ENCODE results near the gene SLC19A1.
"Not testable (repeated sequence)": the region's sequence is repeated elsewhere in the genome, so short reads cannot be mapped to it uniquely, and the experiment has no call there.

Gene SLC19A1

DNA sequence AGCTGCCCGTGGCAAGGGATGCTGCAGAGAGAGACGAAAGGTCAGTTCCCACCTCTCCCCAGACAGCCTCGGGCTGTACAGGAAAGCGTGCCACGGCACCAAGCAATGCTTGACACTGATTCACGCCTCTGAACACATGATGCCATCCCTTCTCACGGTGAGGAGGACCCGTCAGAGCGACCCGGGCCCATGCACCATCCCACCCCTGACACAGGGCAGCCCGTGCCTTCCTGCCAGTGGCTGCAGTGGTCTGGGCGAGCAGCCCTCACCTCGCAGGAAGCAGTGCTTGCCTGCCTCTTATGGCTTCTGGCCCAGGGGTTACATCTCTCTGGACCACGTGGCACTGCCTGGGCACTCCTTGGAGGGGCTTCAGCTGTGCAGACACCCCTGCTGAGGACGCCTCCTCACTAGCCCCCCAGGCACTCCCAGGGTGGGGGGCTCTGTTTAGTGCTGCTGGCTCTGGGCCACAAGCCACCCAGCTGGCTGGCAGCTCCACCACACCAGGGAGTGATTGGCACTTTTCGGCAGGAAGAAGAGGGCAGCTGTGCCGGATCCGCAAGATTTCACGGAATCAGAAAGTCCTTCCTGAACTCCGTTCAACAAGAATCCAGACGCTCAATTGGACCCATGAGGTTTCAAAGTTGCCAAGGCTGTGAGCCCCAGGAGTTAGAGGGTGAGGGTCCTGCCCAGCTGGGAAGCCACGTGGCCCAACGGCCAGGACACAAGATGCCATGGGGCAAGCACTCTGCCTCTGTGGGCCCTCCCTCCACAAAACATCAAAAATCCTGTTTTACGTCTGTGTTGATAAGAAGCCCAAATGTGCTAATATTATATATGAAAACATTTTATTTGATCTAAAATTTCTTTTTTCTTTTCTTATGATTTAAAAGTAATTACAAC, 34.8 kb upstream of the SLC19A1 start:
- no peak for DNase-seq (ENCODE audit: low read depth in 2 of 3, low spot score in 1 of 3)

DNA sequence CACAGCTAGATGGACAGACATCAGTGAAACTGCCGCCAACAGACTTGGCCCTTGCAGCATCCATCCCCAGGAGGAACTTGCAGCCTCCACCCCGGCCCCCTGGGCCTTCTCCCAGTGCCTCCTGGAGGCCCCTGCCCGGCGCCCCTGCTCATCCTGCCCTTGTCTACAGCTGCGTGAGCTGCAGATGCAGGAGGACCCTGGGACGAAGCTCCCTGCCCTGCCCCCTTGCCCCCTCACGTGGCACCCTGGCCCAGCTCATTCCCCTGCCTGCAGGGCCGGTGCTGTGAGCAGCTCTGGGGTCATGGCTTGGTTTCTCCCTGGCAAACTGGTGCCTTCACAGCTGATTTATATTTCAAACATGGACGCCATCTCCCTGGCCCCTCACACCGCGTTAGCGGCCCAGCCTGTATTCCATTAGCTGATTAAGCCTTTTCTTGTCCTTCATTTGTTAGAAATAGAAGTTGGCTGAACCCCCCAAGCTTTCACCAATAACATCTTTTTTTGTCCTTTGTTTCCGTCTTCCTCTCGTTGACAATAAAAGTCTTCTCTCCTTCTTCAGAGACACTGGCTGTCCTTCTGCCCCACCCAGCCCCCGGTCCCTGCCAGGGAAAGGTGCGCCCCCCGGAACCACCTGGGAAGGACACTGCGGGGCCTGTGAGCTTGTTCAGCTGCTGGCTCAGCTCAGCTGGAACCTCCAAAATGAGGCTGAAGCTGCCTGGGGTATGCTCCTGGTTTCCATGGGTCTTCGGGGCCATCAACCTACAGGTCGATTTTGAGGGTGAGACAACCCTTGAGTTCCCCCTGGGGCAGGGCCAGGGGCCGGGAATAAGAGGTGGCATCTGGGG, 34.0 kb upstream of the SLC19A1 start:
- DNase-seq (ENCODE audit: low read depth in 2 of 3, low spot score in 1 of 3): no peak

DNA sequence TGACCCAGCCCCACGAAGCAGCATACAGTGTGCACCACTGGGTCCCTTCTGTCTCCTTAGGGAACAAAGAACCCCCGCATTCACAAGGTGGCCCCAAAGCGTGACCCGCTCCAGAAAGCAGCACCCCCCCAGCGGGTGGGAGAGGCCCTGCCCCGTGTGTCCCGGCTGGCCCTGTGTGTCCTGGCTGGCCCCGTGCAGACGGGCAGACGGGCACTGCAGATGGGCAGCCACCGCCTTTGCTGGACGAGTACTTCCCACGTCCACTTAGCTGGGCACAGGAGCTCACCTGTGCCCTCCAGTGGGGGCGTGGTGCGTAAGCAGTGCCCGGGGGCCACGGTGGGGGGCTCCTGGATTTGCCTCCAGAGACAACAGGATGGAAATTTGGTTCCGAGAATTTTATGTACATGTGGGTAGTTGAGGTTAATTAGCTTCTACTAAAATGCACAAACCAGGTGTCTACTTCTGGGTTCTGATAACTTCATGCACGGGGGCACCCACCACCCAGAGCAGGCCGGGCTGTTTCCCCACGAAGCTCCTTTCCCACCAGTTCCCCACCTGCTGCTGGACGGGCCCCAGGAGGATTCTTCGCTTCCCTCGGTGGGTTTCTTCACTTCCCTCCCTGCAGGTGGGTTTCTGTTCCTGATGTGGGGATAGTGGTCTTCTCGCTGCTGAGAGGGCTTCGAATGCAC, 33.2 kb upstream of the SLC19A1 start:
- no peak for DNase-seq (ENCODE audit: low read depth in 2 of 3, low spot score in 1 of 3)

DNA sequence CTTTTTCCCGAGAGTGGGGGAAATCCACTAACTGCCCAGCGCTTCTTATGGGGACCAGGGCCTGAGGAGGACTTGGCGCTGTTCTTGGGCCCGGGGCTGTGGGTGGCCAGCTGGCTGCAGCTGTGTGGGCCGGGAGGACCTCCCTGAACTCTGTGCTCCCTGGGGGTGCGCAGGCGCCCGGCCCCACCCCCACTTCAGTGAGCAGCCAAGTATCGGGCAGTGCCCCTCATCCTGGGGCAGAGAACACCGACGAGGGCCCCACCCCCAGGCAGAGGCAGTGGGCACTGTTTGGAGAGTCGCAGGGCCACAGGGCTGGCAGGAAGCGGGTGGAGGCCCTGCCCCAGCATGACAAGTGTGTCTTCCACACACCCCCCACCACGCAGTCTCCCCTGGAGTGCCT, 32.5 kb upstream of the SLC19A1 start:
- DNase-seq (ENCODE audit: low read depth in 2 of 3, low spot score in 1 of 3): no peak

DNA sequence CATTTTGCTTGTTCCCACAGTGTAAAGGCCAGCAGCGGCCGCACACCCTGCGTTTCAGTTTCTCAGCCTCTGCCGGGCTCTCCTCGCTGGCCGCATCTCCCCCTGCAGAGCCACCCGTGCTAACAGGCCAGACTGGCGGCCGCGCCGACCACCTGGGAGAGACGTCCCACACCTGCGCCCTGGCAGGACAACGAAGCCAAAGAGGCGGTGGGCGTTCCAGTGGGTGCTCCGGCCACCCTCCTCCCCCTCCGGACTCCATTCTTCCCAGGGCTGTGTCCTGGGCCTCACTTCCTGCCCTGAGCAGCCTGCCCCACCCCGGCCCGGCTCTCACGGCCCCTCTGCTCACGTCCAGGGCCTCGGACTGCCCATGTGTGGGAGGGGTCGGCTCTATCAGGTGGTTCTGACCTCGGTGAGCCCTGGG, 31.9 kb upstream of the SLC19A1 start:
- no peak for DNase-seq (ENCODE audit: low read depth in 2 of 3, low spot score in 1 of 3)

DNA sequence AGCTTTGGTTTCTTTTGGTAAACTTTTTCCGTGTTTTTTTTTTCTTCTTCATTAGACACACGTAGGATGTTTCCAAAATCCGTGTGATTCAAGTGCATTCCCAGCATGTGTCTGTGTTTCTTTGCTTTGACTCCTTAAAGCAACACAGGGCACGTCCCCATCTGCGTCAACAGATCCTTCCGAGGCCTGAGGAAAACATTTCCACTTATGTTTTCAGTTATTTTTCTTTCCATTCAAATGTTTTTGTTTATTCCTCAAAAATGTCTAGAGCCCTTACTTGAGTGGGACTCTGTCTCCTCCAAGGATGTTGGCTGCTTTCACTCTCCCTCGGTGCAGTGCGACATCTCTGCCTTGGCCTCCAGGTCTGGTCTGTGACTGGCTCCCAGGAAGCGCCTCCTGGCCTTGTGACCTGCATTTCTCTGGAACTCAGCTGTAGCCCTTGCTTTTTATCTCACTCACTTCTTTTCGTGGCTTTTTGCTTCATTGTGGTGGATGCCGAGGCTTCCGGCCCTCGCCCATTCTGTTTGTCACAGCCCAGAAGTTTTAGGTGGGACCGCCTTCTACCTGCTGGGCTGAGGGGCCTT, 31.3 kb upstream of the SLC19A1 start:
- DNase-seq (ENCODE audit: low read depth in 2 of 3, low spot score in 1 of 3): no peak

DNA sequence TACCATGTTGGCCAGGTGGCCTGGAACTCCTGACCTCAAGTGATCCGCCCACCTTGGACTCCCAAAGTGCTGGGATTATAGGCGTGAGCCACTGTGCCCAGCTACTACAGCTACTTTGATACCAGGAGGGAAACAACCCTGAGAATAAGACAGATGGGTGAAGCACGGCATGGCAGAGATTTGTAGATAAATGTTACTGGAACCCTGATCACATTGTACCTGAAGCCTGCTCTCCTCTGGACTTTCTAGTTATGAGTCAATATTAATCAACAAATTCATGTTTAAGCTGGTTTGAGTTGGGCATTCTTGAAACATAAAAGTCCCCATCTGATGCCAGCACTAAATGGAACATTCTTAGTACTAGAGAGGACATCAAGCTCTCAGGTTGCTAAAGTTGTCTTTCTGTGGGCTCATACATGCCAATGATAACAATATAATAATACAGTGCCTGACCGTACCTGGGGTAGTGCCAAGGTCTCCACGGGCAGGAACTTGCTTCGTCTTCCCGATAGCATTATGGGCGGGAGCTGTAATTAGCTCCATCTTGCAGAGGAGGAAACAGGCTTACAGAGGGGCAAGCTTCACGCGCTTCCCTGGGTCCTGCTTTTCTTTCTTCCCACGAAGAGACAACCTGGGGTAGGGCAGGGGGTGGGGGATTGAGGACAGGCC, 30.7 kb upstream of the SLC19A1 start:
- DNase-seq (ENCODE audit: low read depth in 2 of 3, low spot score in 1 of 3): no peak

DNA sequence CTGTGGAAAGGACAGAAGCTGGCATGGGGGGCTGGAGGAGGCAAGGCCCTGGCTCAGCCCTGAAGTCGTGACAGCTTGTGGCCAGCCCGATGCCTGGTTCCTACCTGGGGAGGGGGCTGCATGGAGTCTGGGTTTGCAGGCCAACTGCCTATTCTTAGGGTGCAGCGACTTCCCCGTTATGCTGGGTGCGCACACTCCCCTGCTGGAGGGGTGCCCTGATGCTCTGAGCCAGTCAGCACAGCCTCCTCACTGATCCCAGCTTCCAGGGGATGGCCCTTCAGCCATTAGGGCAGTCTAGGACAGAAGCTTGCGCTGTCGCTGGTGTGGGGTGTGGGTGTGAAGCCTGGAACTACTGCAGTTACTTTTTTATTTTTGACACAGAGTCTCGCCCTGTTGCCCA, 30.0 kb upstream of the SLC19A1 start:
- DNase-seq (ENCODE audit: low read depth in 2 of 3, low spot score in 1 of 3): no peak

DNA sequence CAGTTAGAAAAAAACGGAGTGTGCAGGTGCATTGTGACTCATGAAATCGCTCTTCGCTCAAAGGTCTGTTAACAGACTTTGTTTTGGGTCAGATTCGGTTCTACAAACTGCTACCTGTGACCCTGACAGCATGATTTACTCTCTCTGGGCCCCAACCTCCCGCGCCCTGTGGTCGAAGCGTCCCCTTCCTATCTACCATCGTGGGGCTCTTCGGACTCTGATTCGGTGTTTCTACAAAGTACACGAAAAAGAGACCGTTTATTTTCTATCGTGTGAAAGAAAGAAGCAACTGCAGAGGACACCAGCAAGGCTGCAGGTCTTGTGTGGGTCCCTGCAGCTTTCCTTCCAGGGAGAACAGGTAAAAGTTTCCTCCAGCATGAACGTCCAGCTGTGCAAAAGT, 29.4 kb upstream of the SLC19A1 start:
- DNase-seq (ENCODE audit: low read depth in 2 of 3, low spot score in 1 of 3): no peak

DNA sequence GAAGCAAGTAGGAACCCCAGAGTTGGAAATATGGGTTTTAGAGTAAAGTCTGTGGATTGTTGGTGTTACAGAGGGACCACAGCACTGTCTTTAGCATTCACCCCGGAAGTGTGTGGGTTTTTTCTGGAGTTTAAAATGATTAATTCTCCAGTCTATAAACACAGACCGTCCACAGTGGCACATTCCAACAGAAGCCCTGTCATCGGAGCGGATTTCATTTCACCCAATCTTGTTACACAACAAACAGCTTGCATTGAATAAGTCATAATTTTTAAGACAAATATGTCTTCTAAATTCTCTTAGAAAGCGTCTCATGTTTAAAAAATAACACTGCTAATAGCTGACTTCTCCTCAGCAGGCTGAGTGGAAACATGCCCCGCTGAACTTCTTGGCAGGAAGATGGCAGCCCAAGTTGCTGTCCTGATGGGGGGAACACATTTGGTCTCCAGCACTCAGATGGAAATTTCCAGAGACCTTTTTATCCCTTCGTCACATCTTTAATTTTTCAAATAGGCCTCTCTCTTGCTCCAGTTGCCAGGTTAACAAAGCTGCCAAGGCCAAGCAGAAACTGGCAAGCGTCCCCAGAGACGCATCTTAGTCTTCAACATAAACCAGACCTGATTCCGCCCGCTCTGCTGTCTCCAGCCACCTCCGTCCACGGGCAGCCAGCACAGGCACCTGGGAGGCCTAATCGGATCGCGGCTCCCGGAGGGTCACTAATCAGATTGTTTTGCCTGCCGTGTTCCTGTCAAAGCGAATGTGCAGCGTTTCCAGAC, 28.8 kb upstream of the SLC19A1 start:
- DNase-seq (ENCODE audit: low read depth in 2 of 3, low spot score in 1 of 3): no peak

DNA sequence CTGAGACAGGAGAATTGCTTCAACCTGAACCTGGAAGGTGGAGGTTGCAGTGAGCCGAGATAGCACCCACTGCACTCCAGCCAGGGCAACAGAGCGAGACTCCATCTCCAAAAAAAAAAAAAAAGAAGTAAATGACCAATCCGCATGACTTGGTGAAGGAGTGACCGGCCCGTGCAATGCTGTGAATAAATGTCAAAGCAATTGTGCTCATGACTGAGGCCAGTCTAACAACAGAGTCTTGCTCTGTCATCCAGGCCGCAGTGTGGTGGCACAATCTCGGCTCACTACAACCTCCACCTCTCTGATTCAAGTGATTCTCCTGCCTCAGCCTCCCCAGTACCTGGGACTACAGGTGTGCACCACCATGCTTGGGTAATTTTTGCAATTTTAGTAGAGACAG, 27.8 kb upstream of the SLC19A1 start:
- no peak for DNase-seq (ENCODE audit: low read depth in 2 of 3, low spot score in 1 of 3)

DNA sequence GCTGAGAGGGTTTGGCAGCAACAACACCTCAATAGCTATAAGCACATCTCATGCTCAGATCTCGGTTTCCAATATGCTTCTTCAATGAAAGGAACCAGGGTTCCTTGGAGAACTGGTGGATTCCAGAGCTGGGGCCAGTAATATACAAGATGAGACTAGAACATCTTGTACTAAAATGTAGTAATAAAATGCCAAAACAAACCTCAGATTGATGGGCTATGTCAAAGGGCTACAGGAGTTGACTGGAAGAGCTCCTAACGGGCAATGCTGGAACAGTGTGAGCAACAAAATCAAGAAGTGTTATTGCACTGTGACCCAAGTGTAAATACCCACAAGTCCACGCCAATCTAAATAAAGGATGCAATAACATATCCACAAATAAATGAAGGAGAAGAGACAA, 26.1 kb upstream of the SLC19A1 start:
- no peak for DNase-seq (ENCODE audit: low read depth in 2 of 3, low spot score in 1 of 3)

DNA sequence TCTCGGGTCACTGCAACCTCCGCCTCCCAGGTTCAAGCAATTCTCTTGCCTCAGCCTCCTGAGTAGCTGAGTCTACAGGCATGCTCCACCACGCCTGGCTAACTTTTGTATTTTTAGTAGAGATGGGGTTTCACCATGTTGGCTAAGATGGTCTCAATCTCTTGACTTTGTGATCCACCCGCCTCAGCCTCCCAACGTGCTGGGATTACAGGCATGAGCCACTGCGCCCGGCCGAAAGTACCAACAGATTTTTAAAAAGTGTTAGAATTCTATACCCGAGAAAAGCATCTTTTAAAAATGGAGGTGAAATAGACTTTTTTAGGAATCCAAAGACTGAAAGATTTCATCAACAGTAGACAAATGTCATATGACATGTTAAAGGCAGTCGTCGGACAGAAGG, 21.9 kb upstream of the SLC19A1 start:
- not testable (repeated sequence) for DNase-seq (ENCODE audit: low read depth in 2 of 3, low spot score in 1 of 3)

DNA sequence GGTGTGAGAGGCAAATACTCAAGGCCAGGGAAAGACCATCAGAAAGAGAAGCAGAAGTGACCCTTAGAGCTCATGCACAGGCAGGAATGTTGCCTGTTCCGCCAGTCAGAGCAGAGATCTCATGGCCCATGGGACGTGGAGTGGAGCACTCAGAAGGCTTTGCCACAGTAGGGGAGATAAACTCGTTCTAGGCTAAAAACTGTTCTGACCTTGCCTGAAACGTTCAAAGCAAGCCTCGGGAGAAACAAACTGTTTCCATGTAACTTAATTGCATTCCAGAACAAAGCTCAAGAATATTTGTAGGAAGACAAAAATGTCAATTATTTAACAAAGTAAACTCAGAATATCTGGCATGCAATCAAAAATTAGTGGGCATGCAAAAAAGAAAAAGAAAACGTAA, 20.7 kb upstream of the SLC19A1 start:
- DNase-seq (ENCODE audit: low read depth in 2 of 3, low spot score in 1 of 3): no peak

DNA sequence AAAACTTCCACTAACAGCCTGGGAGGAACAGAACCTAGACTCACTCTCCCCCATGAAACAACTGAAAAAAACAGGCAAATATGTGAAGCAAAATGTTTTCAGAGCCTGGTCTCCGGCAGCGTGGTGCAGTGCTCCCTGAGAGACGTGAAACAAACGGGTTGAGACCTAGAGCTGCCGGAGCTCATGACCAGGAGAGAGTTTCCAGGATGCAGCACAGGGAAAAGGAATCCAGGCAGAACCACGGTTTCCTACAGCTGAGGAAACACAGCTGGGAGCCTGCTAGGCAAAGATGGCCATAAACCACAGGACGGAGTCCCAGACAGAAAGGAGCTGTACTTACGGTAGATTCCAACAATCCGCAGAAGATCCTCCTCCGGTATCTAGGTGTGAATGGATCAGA, 20.2 kb upstream of the SLC19A1 start:
- no peak for DNase-seq (ENCODE audit: low read depth in 2 of 3, low spot score in 1 of 3)

DNA sequence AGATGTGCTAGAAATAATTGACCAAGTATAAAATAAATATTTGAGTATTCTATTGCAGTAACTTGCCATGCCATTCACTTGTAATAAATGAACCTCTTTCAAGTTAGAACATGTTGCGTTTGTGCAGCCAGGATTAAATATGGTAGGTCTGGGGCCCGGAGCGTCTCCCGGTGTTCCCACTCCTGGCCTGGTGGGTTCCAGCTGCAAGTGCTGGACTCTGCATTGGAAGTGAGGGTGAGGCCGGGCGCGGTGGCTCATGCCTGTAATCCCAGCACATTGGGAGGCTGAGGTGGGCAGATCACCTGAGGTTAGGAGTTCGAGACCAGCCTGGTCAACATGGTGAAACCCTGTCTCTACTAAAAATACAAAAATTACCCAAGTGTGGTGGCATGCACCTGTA, 19.0 kb upstream of the SLC19A1 start:
- not testable (repeated sequence) for DNase-seq (ENCODE audit: low read depth in 2 of 3, low spot score in 1 of 3)

DNA sequence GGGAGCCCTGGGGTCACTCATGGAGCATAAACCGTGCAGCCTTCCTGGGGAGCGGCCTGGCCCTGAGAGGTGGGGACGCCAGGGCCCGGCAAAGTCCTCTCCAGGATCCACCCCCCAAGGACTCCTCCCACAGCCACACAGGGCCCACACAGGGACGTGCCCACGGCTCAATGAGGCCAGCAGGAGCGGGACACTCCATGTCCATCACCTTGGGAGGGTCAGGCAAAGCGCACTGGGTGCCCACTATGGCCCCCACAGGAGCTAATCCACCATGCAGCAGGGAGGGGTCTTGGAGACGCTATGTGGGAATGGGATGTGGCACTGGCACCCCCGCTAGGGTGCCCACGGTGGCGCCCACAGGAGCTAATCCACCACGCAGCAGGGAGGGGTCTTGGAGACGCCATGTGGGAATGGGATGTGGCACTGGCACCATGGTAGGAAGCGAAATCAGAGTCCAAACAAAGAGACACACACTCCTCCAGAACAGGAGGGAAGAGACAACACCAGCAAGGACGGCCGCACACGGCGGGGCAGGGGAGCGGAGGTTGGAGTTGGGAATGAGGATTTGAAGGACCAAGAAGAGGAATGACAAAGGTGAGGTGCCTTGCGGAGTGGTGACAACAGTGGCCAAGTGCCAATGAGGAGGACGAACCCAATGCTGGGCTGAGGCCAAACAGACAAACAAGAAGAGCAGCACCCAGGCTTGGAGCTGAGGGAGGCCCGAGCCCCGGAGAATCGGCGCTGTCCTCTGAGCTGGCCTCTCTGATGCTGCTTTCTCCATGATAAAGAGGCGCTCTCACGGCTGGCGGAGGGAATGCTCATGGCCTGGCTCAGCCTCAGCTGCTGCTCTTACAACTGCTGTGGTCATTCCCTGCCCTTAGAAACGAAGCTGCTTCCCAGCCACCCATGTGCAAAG, 18.1 kb upstream of the SLC19A1 start:
- no peak for DNase-seq (ENCODE audit: low read depth in 2 of 3, low spot score in 1 of 3)

DNA sequence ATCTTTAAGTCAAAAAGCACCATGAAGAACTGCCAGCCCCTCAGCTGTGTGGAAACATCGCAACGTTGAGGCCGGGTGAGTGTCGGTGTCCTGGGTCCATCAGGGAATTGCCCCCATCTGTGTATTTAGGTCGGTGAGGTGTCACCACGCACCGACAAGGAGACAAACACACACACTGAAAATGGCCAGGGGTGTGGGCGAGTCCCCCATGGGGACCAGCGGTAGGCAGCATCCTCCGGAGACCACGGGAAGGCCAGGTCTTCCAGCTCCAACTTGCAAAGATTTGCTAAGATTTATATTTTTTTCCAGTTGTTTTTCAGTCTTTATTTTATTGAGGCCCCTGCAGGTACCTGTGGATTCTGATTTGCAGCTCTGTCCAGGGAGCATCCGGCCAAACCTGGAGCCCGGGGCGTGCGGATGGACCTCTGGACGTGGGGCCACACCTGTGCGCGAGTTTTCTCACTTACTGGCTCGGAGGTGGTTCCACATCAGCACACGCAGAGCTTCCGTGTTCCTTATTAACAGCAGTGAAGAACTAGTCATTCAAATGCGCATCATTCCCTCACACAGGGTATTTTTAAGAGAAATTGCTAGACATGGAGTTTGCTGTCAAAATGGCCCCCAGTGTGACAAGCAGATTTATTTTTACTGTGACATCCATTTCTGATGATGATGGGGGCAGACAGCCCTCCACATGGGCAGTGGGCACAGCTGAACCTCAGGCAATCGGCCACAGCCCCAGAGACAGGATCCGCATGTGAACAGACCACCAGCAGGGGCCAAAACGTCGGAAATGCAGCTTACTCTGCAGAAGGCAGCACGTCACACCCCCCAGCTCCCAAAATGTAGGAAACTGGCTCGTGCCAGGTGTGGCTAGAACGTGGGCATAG, 17.2 kb upstream of the SLC19A1 start:
- no peak for DNase-seq (ENCODE audit: low read depth in 2 of 3, low spot score in 1 of 3)
